Measurements from ENCODE around the gene LRRC8C. TPM values are rescaled to one million over a fixed set of nuclear protein-coding genes. Genes with fewer than 3 reads are reported as not detected.

Gene LRRC8C
- total RNA-seq, 1 experiment from 2014 or later: 8.4 TPM

GRCh38 chr1:89710498-89711139, 77.7 kb downstream of the LRRC8C start:
- ChIA-PET RAD21 (ENCODE audit: low non-redundant PET in 1 of 2, low total read pairs in 2 of 2, uncharacterized antibody in 2 of 2, unreplicated experiment in 2 of 2) (no interaction called here), POLR2A (no interaction called here), CTCF (no interaction called here)
- ATAC-seq (no peak), DNase-seq (ENCODE audit: low read depth, low spot score) (no peak)
- H3K9ac ChIP-seq (ENCODE audit: low read length): no peak overlapping the region
- intact Hi-C loops (cut with micrococcal nuclease): no loop called here
- H3K79me2 ChIP-seq (ENCODE audit: insufficient read depth, low read length): no peaks in the 10 kb centered on the region
- H3K4me1 ChIP-seq (ENCODE audit: control insufficient read depth in 1 of 2, insufficient read depth in 2 of 2, low read length in 2 of 2): no peaks in the 10 kb centered on the region
- no peak overlapping the region for H2AFZ ChIP-seq (ENCODE audit: low read depth, low read length, poor library complexity, severe bottlenecking)
- TF ChIP-seq, protein P1, sequence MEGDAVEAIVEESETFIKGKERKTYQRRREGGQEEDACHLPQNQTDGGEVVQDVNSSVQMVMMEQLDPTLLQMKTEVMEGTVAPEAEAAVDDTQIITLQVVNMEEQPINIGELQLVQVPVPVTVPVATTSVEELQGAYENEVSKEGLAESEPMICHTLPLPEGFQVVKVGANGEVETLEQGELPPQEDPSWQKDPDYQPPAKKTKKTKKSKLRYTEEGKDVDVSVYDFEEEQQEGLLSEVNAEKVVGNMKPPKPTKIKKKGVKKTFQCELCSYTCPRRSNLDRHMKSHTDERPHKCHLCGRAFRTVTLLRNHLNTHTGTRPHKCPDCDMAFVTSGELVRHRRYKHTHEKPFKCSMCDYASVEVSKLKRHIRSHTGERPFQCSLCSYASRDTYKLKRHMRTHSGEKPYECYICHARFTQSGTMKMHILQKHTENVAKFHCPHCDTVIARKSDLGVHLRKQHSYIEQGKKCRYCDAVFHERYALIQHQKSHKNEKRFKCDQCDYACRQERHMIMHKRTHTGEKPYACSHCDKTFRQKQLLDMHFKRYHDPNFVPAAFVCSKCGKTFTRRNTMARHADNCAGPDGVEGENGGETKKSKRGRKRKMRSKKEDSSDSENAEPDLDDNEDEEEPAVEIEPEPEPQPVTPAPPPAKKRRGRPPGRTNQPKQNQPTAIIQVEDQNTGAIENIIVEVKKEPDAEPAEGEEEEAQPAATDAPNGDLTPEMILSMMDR (IDR thresholded peaks at IDR 0.05 in 2 of 3, conservative IDR thresholded peaks at IDR 0.05 in 1 of 3; ENCODE audit: borderline replicate concordance in 1 of 3, insufficient read depth in 1 of 3, low read depth in 2 of 3, low read length in 2 of 3): no peak
- TF ChIP-seq JUND (IDR thresholded peaks at IDR 0.05) (no peak), SRF (IDR thresholded peaks at IDR 0.05; ENCODE audit: low read depth) (no peak), ELF1 (IDR thresholded peaks at IDR 0.05; ENCODE audit: borderline replicate concordance, low read depth) (no peak), FOSL1 (IDR thresholded peaks at IDR 0.05; ENCODE audit: low read depth) (no peak), EZH2 (IDR thresholded peaks at IDR 0.05) (no peak), CBX3 (IDR thresholded peaks at IDR 0.05; ENCODE audit: low read depth) (no peak), CEBPB (IDR thresholded peaks at IDR 0.05; ENCODE audit: low read depth) (no peak), SP1 (IDR thresholded peaks at IDR 0.05; ENCODE audit: low read depth) (no peak), EGR1 (IDR thresholded peaks at IDR 0.05; ENCODE audit: low read depth) (no peak), TCF7L2 (IDR thresholded peaks at IDR 0.05; ENCODE audit: borderline replicate concordance, extremely low read depth, insufficient read depth, insufficient read length) (no peak)
- no peaks in the 10 kb centered on the region for H3K9me2 ChIP-seq (ENCODE audit: insufficient read depth)
- no peaks in the 10 kb centered on the region for H4K20me1 ChIP-seq (ENCODE audit: insufficient read depth)
- H3K27me3 ChIP-seq (ENCODE audit: insufficient read depth, low read length): no peaks in the 10 kb centered on the region
- no peaks in the 10 kb centered on the region for H3K9me3 ChIP-seq (ENCODE audit: control insufficient read depth in 1 of 2, insufficient read depth in 1 of 2, low read depth in 1 of 2, low read length in 2 of 2)
- H3K4me2 ChIP-seq (ENCODE audit: low read length): no peak overlapping the region
- H3K27ac ChIP-seq (ENCODE audit: low read depth, low read length): no peak overlapping the region
- no peak overlapping the region for H3K4me3 ChIP-seq (replicated peaks in 1 of 2; ENCODE audit: low read depth in 1 of 2, low read length in 2 of 2)
- BruUV-seq (replicated peaks): no TSS peak
- peaks cover 0 to 5% of the 10 kb centered on the region in 2 experiments; a peak in 1 of 4 replicates for H3K36me3 ChIP-seq (ENCODE audit: control insufficient read depth in 1 of 2, insufficient read depth in 2 of 2, low read length in 2 of 2)

All from HCT116 (cell line).